ENCODE results near the gene KRTAP10-7.
"Not testable (repeated sequence)": the region's sequence is repeated elsewhere in the genome, so short reads cannot be mapped to it uniquely, and the experiment has no call there.

DNA sequence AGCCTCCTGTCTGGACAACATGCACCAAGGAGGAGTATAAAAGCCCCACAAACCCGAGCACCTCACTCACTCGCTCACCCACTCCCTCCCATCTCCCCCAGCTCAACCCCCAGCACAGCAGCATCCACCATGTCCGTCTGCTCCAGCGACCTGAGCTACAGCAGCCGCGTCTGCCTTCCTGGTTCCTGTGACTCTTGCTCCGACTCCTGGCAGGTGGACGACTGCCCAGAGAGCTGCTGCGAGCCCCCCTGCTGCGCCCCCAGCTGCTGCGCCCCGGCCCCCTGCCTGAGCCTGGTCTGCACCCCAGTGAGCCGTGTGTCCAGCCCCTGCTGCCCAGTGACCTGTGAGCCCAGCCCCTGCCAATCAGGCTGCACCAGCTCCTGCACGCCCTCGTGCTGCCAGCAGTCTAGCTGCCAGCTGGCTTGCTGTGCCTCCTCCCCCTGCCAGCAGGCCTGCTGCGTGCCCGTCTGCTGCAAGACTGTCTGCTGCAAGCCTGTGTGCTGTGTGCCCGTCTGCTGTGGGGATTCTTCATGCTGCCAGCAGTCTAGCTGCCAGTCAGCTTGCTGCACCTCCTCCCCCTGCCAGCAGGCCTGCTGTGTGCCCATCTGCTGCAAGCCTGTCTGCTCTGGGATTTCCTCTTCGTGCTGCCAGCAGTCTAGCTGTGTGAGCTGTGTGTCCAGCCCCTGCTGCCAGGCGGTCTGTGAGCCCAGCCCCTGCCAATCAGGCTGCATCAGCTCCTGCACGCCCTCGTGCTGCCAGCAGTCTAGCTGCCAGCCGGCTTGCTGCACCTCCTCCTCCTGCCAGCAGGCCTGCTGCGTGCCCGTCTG, 26.6 kb upstream of the KRTAP10-7 start, which contains the start of gene KRTAP10-4:
- TF ChIP-seq, protein P1, sequence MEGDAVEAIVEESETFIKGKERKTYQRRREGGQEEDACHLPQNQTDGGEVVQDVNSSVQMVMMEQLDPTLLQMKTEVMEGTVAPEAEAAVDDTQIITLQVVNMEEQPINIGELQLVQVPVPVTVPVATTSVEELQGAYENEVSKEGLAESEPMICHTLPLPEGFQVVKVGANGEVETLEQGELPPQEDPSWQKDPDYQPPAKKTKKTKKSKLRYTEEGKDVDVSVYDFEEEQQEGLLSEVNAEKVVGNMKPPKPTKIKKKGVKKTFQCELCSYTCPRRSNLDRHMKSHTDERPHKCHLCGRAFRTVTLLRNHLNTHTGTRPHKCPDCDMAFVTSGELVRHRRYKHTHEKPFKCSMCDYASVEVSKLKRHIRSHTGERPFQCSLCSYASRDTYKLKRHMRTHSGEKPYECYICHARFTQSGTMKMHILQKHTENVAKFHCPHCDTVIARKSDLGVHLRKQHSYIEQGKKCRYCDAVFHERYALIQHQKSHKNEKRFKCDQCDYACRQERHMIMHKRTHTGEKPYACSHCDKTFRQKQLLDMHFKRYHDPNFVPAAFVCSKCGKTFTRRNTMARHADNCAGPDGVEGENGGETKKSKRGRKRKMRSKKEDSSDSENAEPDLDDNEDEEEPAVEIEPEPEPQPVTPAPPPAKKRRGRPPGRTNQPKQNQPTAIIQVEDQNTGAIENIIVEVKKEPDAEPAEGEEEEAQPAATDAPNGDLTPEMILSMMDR (IDR thresholded peaks at IDR 0.05; ENCODE audit: insufficient read depth, low read depth, low read length), result not testable (repeated sequence)
- not testable (repeated sequence) for TF ChIP-seq EZH2 (IDR thresholded peaks at IDR 0.05; ENCODE audit: insufficient read depth, low read length)

All from astrocyte (in vitro differentiated cells and primary cell).